BJ (cell line): ENCODE data around the gene FOXN3. TPM values are rescaled to one million over a fixed set of nuclear protein-coding genes. Genes with fewer than 3 reads are reported as not detected.

ENCODE experiments used
- CTCF ChIA-PET: fragments of 350-600 bp; formaldehyde crosslinking; extraction: SDS; loops from one replicate; lab custom pipeline; 2021; ENCODE audit warnings: antibody characterized with exemption, inconsistent platforms; lab: Yijun Ruan, JAX
- POLR2A ChIA-PET: fragments of 300-600 bp; sonication (Branson Sonifier 250); formaldehyde crosslinking; extraction: SDS; loops from one replicate; lab custom pipeline; 2021; ENCODE audit warnings: antibody characterized with exemption; lab: Charles Lee
- DNase-seq: peaks from one replicate; pipeline ENCODE4 v3.0.0-alpha.2; 2011; ENCODE audit warnings: low read depth
- H3K27me3 ChIP-seq: 2 replicates; pipeline ENCODE4 v1.6.0; 2011; ENCODE audit warnings: low read length; ENCODE audit not compliant: control insufficient read depth, insufficient read depth
- H3K36me3 ChIP-seq: 2 replicates; pipeline ENCODE4 v1.5.1; 2011; ENCODE audit warnings: low read length; ENCODE audit not compliant: control insufficient read depth, insufficient read depth
- H3K4me3 ChIP-seq: 2 replicates; pipeline ENCODE4 v1.5.1; 2011; ENCODE audit warnings: low read depth, mild to moderate bottlenecking, control low read depth, low read length
- polyA plus RNA-seq: library from polyadenylated mRNA; depleted of rRNA; stranded (reverse); fragments of >200 nt; gene quantifications from 2 replicates; pipeline ENCODE4 v1.2.3, GENCODE V29; 2011
- TF ChIP-seq, protein P1 (sequence below): IDR thresholded peaks from 2 replicates; pipeline ENCODE4 v1.5.1; 2011; ENCODE audit warnings: low read depth, mild to moderate bottlenecking, control low read depth, inconsistent platforms, low read length, moderate library complexity; ENCODE audit not compliant: insufficient read depth

FOXN3 gene
- polyA plus RNA-seq, 1 experiment, result 30.2 TPM

DNA sequence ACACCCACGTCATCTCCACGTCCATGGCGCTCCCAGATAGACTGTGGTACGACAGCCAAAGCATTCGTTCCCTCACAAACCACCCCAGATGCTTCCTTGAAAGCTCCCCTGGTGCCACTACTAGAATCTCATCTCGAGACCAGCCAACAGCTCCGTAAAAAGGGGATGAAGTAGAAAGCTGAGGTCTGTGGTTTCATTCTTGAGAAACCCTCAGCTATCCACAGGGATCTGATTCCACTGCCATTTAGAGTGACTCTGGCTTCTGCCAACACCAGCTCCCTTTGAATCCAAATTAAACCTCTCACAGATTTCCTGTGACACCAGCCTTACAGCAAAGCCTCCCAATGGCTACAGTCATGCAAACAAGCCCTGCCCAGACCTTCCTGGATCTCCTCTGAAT, 18.5 kb upstream of the FOXN3 start:
- no peak for DNase-seq
- TF ChIP-seq, protein P1, sequence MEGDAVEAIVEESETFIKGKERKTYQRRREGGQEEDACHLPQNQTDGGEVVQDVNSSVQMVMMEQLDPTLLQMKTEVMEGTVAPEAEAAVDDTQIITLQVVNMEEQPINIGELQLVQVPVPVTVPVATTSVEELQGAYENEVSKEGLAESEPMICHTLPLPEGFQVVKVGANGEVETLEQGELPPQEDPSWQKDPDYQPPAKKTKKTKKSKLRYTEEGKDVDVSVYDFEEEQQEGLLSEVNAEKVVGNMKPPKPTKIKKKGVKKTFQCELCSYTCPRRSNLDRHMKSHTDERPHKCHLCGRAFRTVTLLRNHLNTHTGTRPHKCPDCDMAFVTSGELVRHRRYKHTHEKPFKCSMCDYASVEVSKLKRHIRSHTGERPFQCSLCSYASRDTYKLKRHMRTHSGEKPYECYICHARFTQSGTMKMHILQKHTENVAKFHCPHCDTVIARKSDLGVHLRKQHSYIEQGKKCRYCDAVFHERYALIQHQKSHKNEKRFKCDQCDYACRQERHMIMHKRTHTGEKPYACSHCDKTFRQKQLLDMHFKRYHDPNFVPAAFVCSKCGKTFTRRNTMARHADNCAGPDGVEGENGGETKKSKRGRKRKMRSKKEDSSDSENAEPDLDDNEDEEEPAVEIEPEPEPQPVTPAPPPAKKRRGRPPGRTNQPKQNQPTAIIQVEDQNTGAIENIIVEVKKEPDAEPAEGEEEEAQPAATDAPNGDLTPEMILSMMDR, result no peak
- ChIA-PET CTCF (interaction anchor here (1.7 kb wide), 1 partner anchor 9 kb away, joined by 3 read pairs; no protein-coding TSS in a partner anchor), POLR2A (no interaction called here)
- Histone ChIP-seq H3K27me3 (no peaks in the 10 kb centered on the region), H3K4me3 (no peak overlapping the region), H3K36me3 (no peaks in the 10 kb centered on the region)

DNA sequence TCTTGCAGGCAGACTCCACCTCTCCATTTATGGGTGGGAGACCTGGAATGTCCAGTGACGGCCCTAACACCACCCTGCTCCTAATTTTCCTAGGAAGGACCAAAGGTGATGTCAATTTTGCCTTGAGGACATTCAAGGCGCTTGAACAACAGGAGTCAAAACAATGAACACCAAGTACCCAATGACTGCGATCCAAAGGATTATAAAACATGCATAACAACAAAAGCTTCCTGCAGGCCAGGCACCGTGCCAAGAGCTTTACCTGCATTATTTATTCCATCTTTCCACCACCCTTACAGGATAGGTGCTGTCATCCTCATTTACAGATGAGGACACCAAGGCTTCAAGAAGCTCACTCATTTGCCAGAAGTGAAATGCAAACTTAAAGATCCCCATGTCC, 15.2 kb upstream of the FOXN3 start:
- no peak for DNase-seq
- Histone ChIP-seq H3K4me3 (no peak overlapping the region), H3K27me3 (no peaks in the 10 kb centered on the region), H3K36me3 (no peaks in the 10 kb centered on the region)
- TF ChIP-seq, protein P1, result no peak
- CTCF ChIA-PET, result no interaction called here
- POLR2A ChIA-PET, result no interaction called here

DNA sequence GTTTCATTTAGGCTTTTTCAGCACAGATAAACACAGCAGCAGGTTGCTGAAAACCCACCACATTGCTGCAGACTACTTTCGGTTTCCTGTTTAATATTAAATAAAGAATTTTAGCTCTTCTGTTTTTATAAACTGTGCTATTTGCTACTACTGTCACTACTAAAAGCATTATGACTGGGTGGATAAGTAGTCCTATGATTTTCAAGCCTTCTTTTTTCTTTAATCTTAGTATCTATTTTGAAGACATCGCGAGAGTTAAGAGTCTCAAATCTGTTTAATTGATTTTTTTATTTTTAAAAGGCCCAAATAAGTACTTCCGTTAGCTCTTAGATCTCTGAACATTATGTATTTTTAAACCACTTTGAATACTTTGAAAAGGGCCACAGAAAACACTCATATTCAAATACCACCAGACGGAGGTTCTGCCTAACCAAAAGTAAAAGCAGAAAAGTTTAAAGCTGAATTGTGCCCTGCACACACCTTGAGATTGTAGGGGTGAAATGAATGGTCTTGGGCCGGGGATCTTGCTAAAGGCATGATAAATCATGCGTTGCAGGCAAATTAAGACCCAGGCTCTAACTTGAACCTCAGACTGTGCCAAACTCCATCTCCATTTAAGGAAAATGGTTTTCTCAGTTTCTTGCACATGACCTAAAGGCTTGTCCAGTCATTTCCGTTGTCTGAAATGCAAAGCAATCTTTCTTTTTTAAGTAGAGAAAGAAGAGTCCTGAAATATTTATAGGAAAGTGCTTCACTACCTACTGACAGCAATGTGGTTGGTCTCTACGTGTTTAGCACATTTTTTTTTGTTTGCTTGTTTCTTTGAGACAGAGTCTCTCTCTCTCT, 13.6 kb upstream of the FOXN3 start:
- Histone ChIP-seq H3K4me3 (no peak overlapping the region), H3K27me3 (no peaks in the 10 kb centered on the region), H3K36me3 (no peaks in the 10 kb centered on the region)
- ChIA-PET CTCF (interaction anchor here (0.5 to 0.6 kb wide), 2 partner anchors 199 to 257 kb away, joined by 3 read pairs; no protein-coding TSS in a partner anchor), POLR2A (no interaction called here)
- no peak for DNase-seq
- TF ChIP-seq, protein P1, result no peak

DNA sequence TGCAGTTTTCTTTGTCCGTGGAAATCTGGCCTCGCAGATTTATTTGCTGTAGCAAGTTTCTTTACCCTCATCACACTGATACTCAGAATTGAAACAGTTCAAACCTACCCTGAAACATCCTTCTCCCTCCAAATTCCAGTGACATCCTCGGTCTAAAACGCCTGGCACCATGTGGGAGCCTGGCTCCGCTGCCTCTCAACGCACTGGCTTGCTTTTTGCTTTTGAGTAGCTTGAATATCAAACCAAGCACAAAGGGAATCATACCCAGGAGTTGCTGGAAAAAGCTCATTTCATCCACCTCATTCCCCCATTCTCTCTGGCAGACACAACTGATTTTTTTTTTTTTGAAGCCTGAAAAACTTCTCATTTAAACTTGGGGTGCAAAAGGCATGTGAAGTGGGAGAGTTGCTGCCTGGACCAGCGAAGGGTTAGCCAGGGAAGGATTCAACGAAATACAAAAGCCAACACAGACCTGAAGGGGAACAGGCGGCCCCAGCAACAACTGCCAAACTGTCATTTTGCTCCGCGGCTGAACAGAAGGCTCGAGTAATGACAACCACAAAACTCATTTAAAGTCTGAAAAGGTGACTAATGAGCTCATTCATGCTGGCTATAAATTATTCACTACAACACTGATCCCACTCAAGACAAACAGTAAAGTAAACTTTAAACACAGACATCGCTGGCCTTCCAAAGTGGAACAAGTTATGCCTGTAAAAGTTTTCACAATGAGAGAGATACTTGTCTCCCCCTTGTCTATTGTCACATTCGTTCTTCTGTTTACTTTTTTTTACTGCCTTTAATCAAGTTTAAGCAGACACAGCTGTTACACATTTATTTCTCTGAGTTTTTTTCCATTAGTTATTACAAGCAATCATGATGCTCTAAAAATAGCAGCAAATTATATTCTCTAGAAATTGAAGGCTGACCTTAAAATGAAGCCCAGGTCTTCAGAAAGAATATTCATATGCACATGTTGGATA, 12.5 kb upstream of the FOXN3 start:
- no peak for DNase-seq
- no peaks in the 10 kb centered on the region for H3K36me3 ChIP-seq
- no peaks in the 10 kb centered on the region for H3K27me3 ChIP-seq
- no peak overlapping the region for H3K4me3 ChIP-seq
- POLR2A ChIA-PET, result interaction anchor here (0.6 kb wide), 1 partner anchor 21 kb away, joined by 6 read pairs; no protein-coding TSS in a partner anchor
- TF ChIP-seq, protein P1, result no peak
- CTCF ChIA-PET, result interaction anchor here (0.6 to 1.9 kb wide), 7 partner anchors 9 to 402 kb away, joined by 3 to 5 read pairs (median 3); no protein-coding TSS in a partner anchor
